PC-9 (cell line): ENCODE data around the gene MPL. TPM values are rescaled to one million over a fixed set of nuclear protein-coding genes. Genes with fewer than 3 reads are reported as not detected.

Experiments
- BruUV-seq: library from RNA; stranded (reverse); fragments of 400-500 nt; replicated peaks from 2 replicates; lab custom pipeline; 2021; lab: Mats Ljungman, UMichigan
- CTCF ChIA-PET: fragments of 300-600 bp; sonication (Branson Sonifier 250); formaldehyde crosslinking; loops from one replicate; lab custom pipeline; 2022; ENCODE audit warnings: antibody characterized with exemption; lab: Charles Lee
- POLR2A ChIA-PET: fragments of 300-600 bp; sonication (Branson Sonifier 250); formaldehyde crosslinking; loops from one replicate; lab custom pipeline; 2022; ENCODE audit warnings: antibody characterized with exemption; ENCODE audit not compliant: unreplicated experiment; lab: Charles Lee
- DNase-seq, 2 experiments: peaks; one replicate each; pipeline versions ENCODE4 v3.0.0 to v3.0.0-alpha.2; 2015 to 2022; ENCODE audit warnings: mixed read lengths in 1 of 2
- H2AFZ ChIP-seq: fragments of 200-600 bp; sonication (generic); 2 replicates; pipeline ENCODE4 v1.8.1; 2017; ENCODE audit warnings: antibody characterized with exemption
- H3F3A ChIP-seq: fragments of 200-600 bp; sonication (generic); 2 replicates; pipeline ENCODE4 v1.8.1; 2017; ENCODE audit warnings: antibody characterized with exemption, mild to moderate bottlenecking, low read depth; ENCODE audit not compliant: insufficient read depth
- H3K27ac ChIP-seq: fragments of 200-600 bp; sonication (generic); 2 replicates; pipeline ENCODE4 v1.6.1; 2016; ENCODE audit warnings: mixed run types
- H3K27me3 ChIP-seq: fragments of 200-600 bp; sonication (generic); 2 replicates; pipeline ENCODE4 v1.6.1; 2016; ENCODE audit warnings: low read depth, mixed run types; ENCODE audit not compliant: insufficient read depth
- H3K36me3 ChIP-seq: fragments of 200-600 bp; sonication (generic); 2 replicates; pipeline ENCODE4 v1.6.1; 2016; ENCODE audit warnings: low read depth, mixed run types
- H3K4me1 ChIP-seq: fragments of 200-600 bp; sonication (generic); replicated peaks from 2 replicates; pipeline ENCODE4 v1.6.1; 2016; ENCODE audit warnings: mixed run types; ENCODE audit not compliant: insufficient read depth
- H3K4me2 ChIP-seq: fragments of 200-600 bp; sonication (generic); 2 replicates; pipeline ENCODE4 v1.6.1; 2017; ENCODE audit warnings: mixed run types
- H3K4me3 ChIP-seq: fragments of 200-600 bp; sonication (generic); 2 replicates; pipeline ENCODE4 v1.6.1; 2016; ENCODE audit warnings: mixed run types
- H3K79me2 ChIP-seq: fragments of 200-600 bp; sonication (generic); 2 replicates; pipeline ENCODE4 v1.6.1; 2017; ENCODE audit warnings: low read depth, mixed run types
- H3K9me2 ChIP-seq: fragments of 200-600 bp; sonication (generic); 2 replicates; pipeline ENCODE4 v1.8.1; 2017; ENCODE audit warnings: mild to moderate bottlenecking; ENCODE audit not compliant: insufficient read depth
- H3K9me3 ChIP-seq: fragments of 200-600 bp; sonication (generic); 2 replicates; pipeline ENCODE4 v1.8.1; 2016; ENCODE audit warnings: low read depth; ENCODE audit not compliant: insufficient read depth
- H4K20me1 ChIP-seq: fragments of 200-600 bp; sonication (generic); 2 replicates; pipeline ENCODE4 v1.8.1; 2017; ENCODE audit not compliant: insufficient read depth
- EZH2 ChIP-seq: fragments of 200-600 bp; sonication (generic); IDR thresholded peaks from 2 replicates; pipeline ENCODE4 v1.8.0; 2017; ENCODE audit warnings: antibody characterized with exemption, low read depth
- intact Hi-C: fragments of 100-400 bp; cut with micrococcal nuclease; formaldehyde crosslinking; loops from one replicate; pipeline ENCODE4 v1.10.0; 2022; ENCODE audit not compliant: unreplicated experiment
- total RNA-seq: library from RNA; stranded (reverse); gene quantifications from 2 replicates; pipeline ENCODE4 v1.2.3, GENCODE V29; 2021
- TF ChIP-seq, protein P1 (sequence below): fragments of 200-600 bp; sonication (generic); conservative IDR thresholded peaks from 2 replicates; pipeline ENCODE4 v1.6.1; 2017; ENCODE audit warnings: mixed run types, antibody characterized with exemption, mild to moderate bottlenecking, moderate library complexity

MPL gene
- total RNA-seq, 1 experiment from 2014 or later: 0.76 TPM

DNA sequence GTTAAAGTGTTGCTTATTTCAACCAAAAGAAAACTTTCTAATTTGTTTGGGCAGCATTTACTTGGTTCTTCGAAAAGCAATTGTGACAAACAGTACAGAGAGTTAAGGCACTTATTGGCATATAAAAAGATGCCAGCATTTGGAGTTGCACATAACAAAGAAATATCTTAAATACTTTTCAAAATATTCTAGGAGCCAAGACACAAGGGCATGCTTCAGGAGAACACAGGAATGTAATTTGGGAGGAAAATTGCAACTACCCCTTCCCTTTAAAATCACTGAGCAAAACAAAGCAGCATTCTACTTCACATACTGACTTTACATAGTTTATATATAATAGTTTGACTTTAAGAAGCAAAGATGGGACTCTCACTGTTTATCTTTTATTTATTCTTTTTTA lies 41.4 kb upstream of the MPL start:
- Histone ChIP-seq H3K27me3 (no peaks in the 10 kb centered on the region), H3K27ac (peak overlapping the region; percentile 73), H3K9me2 (no peaks in the 10 kb centered on the region), H2AFZ (no peak overlapping the region), H3K36me3 (no peaks in the 10 kb centered on the region), H3K79me2 (no peaks in the 10 kb centered on the region), H3K4me3 (no peak overlapping the region), H3F3A (peaks cover 24% of the 10 kb centered on the region), H4K20me1 (no peaks in the 10 kb centered on the region), H3K4me2 (peak overlapping the region; percentile 54; the same call in 1 of the 2 replicates), H3K4me1 (peaks cover 49% of the 10 kb centered on the region), H3K9me3 (no peaks in the 10 kb centered on the region)
- no peak for DNase-seq
- TF ChIP-seq, protein P1, sequence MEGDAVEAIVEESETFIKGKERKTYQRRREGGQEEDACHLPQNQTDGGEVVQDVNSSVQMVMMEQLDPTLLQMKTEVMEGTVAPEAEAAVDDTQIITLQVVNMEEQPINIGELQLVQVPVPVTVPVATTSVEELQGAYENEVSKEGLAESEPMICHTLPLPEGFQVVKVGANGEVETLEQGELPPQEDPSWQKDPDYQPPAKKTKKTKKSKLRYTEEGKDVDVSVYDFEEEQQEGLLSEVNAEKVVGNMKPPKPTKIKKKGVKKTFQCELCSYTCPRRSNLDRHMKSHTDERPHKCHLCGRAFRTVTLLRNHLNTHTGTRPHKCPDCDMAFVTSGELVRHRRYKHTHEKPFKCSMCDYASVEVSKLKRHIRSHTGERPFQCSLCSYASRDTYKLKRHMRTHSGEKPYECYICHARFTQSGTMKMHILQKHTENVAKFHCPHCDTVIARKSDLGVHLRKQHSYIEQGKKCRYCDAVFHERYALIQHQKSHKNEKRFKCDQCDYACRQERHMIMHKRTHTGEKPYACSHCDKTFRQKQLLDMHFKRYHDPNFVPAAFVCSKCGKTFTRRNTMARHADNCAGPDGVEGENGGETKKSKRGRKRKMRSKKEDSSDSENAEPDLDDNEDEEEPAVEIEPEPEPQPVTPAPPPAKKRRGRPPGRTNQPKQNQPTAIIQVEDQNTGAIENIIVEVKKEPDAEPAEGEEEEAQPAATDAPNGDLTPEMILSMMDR: no peak
- TF ChIP-seq EZH2: no peak
- intact Hi-C loops: no loop called here
- POLR2A ChIA-PET: interaction anchor here (0.7 kb wide), 1 partner anchor 12 kb away, joined by 5 read pairs; no protein-coding TSS in a partner anchor
- no TSS peak for BruUV-seq
- CTCF ChIA-PET: no interaction called here

DNA sequence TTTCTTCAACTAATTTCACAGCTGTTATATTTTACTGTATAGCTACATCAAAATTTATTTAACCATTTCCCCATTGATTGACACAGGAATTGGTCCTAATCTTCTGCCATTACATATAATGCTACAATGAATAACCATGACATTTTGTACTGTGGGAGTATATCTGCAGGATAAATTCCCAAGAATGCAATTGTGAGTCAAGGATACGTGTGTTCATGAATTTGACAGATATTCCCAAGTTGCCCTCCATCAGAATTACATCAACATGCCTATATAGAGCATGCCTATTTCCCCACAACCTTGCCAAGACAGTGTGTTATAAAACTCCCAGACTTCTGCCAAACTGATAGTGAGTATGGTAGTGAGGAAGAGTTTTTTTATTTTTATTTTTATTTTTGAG lies 39.6 kb upstream of the MPL start:
- Histone ChIP-seq H3K9me2 (no peaks in the 10 kb centered on the region), H3K79me2 (no peaks in the 10 kb centered on the region), H3K4me3 (no peak overlapping the region), H3K27ac (no peak overlapping the region), H3K36me3 (no peaks in the 10 kb centered on the region), H3K4me2 (no peak overlapping the region), H2AFZ (no peak overlapping the region), H3K9me3 (no peaks in the 10 kb centered on the region), H4K20me1 (no peaks in the 10 kb centered on the region), H3K27me3 (no peaks in the 10 kb centered on the region), H3F3A (peaks cover 23% of the 10 kb centered on the region; the same call in 1 of the 2 replicates), H3K4me1 (peaks cover 40% of the 10 kb centered on the region)
- CTCF ChIA-PET: no interaction called here
- POLR2A ChIA-PET: no interaction called here
- TF ChIP-seq EZH2: no peak
- TF ChIP-seq, protein P1: no peak
- intact Hi-C loops: no loop called here
- no TSS peak for BruUV-seq
- no peak for DNase-seq

DNA sequence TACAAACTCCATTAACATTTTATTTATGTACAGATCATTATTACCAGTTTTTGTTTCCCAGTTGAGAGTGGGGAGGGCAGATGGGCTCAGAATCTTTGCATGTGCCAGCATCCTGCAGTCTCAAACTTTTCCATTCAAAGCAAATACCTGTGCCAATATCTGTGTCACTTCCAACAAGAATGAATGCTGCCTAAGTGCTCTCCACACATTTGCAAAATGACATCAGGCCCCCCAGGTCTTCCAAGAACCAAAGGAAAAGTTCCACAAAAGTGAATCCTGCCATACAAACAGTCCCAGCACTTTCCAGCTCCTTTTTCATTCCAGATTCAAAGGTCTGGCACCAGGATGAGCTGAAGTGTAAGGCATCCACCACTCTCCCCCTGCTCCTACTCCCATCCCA lies 38.5 kb upstream of the MPL start:
- Histone ChIP-seq H3K9me3 (no peaks in the 10 kb centered on the region), H3K4me1 (peaks cover 30% of the 10 kb centered on the region), H3K4me3 (no peak overlapping the region), H3K27ac (no peak overlapping the region), H3K36me3 (no peaks in the 10 kb centered on the region), H3K27me3 (no peaks in the 10 kb centered on the region), H4K20me1 (no peaks in the 10 kb centered on the region), H3K9me2 (no peaks in the 10 kb centered on the region), H3F3A (peaks cover 12% of the 10 kb centered on the region; the same call in 1 of the 2 replicates), H3K79me2 (no peaks in the 10 kb centered on the region), H2AFZ (no peak overlapping the region), H3K4me2 (no peak overlapping the region)
- CTCF ChIA-PET: no interaction called here
- POLR2A ChIA-PET: no interaction called here
- intact Hi-C loops: no loop called here
- no TSS peak for BruUV-seq
- no peak for DNase-seq
- no peak for TF ChIP-seq EZH2
- TF ChIP-seq, protein P1: no peak
